Fibroblast of peridontal ligament (primary cell): ENCODE results near the gene BSCL2.
A peak's percentile ranks its signal among the peaks of the same experiment; 100 is the strongest.
"Not testable (repeated sequence)": the region's sequence is repeated elsewhere in the genome, so short reads cannot be mapped to it uniquely, and the experiment has no call there.

Experiments used
- DNase-seq: peaks from one replicate; pipeline ENCODE4 v3.0.0-alpha.2; 2010; ENCODE audit errors: extremely low read depth

BSCL2 gene

DNA sequence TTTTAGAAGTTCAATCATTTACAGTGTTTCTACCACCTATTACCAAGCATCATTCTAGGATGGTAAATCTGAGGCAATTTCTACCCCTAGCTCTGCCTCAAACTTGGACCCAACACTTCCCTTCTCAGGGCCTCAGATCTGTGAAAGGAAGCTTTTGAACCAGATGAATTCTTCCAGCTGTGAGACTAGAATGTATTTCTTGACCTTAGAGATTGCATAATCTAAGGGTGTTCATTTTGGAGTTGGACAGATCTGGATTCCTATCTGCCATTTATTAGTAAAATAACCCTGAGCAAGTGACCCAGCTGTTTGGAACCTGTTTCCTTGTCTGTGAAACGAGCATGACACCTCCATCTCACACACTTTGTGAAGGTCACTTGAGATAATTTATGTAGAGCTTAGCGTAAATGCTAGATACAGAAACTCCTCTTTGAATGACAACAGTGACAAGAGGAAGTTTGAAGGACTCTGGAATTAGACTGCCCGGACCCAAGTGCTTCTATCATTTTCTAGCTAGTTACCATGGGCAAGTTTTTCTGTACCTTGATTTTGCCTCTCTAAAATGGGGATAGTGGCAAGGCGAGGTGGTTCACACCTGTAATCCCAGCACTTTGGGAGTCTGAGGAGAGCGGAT lies 50.3 kb downstream of the BSCL2 start:
- no peak for DNase-seq

DNA sequence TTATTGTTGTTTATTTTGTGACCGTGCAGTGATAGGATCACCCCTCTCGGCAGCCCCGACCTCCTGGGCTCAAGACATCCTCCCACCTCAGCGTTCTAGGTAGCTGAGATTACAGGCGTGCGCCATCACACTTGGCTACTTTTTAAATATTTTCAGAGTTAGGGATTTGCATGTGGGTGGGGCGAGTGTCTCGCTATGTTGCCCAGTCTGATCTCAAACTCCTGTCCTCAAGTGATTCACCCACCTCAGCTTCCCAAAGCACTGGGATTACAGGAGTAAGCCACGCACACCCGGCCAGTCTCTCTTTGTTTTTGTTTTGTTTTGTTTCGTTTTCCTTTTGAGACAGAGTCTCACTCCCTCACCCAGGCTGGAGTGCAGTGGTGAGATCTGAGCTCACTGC lies 52.9 kb downstream of the BSCL2 start:
- no peak for DNase-seq

DNA sequence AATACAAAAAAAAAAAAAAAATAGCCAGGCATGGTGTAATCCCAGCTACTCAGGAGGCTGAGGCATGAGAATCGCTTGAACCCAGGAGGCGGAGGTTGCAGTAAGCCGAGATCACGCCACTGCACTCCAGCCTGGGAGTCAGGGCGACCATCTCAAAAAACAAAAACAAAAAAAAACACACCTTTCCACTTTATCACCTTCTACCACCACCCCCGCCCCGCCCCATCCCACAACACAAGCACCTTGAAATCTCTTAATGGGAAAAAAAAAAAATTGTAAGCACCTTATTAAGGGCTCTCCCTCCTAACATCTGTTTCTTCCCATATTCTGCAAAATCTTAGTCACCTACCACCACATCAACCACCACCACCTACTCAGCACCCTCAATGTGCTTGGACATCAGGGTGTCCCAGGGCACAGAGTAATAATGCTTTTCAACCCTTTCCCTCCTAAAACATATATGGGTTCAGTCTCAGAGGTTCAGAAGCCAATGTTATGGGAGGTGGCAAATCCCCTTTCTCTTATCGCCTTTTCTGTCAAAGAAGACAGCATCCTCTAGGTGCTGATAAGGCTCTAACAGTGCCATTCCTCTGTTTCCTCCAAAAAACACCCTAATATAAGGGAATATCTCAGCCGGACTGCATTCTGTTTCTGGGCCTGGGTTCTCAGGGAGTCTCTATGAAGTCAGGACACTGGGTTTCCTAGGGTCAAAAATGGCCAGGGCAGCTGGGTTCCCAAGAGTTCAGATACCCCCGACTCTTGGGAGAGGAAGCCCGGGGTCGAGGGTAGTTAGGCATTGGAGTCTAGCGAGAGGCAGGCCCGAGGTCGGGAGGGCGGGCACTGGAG lies 54.8 kb downstream of the BSCL2 start:
- peak; percentile 7 for DNase-seq

DNA sequence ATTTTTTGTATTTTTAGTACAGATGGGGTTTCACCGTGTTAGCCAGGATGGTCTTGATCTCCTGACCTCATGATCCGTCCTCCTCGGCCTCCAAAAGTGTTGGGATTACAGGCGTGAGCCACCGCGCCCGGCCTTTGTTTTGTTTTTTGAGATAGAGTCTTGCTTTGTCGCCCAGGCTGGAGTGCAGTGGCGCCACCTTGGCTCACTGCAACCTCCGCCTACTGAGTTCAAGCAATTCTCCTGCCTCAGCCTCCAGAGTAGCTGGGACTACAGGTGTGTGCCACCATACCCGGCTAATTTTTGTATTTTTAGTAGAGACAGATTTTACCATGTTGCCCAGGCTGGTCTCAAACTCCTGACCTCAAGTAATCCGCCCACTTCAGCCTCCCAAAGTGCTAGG lies 56.9 kb downstream of the BSCL2 start:
- DNase-seq, result not testable (repeated sequence)

DNA sequence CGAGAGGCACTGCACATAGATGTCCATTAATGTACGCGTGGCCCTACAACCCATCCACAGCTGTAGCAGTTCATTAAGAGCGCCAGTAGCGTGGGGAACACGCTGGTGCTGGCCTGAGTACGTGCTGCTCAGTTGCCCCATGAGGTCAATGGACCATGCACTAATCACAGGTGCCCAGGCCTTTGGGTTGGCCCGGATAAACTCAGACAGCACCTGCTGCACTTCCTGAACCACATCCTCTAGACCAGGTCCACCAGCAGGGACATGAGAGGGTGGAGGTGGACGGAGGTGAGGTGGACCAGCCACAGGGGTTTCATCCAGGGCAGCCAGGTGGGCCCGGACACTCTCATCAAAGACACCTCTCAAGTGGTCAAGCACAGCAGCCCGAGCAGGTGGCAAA lies 57.7 kb downstream of the BSCL2 start:
- no peak for DNase-seq

DNA sequence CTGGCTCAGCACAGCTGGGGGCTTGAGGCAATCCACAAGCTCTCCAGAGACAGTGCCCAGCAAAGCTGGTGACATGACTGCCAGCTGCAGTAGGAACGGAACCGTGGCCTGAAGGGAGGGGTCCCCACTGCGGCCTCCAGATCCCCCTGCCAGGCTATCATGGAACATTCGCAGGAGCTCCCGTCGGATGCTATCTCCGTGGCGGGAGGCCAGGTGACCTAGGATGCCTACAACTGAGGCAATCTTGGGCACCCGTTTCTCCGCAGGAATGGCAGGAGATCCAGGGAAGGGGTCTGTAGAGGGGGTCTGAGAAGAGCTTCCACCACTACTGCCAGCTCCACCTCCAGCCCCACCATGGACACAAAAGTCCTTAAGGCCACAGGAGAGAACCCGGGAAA lies 58.3 kb downstream of the BSCL2 start:
- DNase-seq, result no peak

DNA sequence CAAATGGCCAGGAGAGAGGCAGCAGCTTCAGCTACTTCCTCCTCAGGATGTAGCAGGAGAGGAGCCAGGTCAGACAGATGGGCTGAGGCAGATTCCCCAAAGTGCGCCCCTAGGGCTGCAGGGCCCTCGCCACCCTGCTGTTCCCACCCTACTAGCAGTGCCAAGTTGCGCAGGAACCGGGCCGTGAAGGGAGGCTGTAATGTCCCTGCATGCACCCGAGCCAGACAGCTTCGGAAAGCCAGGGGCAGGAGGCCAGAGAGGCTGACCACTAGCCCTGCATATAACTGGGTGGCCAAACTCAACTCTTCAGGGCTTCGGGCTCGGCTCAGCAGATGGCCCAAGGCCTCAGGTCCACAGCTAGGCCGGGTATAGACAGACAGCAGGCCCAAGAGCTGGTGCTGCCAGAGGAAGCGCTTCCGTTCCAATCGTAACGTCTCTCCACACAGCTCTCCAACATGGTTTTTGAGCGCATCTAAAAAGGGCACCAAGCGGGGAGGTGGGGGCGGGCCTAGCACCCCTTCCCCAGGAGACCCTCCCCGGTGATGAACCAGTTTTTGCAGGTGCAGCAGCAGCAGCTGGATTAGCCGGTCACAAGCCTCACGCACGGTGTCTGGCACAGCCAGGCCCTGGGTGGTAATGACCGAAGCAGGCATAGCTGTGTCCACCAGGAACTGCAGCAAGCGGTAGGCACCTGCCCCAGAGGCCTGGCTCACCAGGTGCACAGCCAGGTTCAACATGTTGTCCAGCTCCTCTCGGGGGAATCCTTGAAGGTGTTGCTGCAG lies 58.8 kb downstream of the BSCL2 start:
- no peak for DNase-seq

DNA sequence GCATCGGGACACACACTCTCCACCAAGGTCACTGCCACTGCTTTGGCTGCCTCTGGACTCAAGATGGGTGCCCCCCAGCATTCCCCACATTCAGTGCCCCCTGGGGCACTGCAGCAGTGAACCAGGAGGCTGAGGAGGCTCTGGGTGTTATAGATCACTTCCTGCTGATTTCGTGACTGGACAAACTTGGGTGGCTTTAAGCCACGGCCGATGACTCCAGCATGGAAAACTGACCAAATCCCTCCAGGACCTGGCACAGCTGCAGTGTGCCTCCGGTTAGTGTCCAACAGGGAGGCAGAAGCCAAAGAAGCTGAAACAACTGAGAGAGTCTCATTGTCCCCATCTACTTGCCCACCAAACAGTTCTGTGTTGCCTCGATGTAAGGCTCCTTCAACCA lies 59.6 kb downstream of the BSCL2 start:
- no peak for DNase-seq

DNA sequence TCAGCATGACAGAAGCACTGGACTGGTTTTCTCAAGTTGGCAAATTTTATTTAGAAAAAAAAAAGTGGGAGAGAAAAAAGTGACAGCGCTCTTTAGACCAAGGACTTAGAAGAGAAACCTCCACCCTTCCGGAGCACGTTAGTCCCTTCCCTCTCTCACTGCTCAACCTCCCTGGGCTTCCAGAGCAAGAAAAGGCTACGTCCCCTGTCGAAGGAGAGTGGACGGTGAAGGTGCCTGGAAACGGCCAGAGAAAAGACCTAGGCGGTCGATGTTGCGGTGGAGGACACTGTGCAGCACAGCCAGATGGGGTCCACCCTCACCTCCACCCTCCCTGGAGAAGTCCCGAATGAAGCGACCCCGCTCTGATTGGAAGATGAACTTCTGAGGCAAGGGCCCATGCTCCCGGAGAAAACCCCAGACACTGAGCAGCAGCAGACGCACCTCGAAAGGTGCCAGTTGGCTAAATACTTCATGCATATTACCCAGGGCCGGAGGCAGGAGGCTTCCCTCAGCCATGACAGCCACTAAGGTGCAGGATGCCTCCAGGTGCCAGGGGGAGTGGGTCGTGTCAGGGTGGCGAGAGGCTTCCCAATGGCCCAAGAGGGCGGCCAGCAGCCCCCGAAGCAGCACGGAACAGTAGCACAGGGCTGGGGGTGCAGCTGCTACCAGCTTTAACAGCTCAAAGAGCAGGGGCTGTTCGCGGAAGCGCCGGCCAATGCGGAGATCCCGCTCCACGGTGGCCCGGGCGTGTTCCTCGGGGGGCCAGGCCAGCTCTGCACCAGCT lies 60.2 kb downstream of the BSCL2 start:
- no peak for DNase-seq

DNA sequence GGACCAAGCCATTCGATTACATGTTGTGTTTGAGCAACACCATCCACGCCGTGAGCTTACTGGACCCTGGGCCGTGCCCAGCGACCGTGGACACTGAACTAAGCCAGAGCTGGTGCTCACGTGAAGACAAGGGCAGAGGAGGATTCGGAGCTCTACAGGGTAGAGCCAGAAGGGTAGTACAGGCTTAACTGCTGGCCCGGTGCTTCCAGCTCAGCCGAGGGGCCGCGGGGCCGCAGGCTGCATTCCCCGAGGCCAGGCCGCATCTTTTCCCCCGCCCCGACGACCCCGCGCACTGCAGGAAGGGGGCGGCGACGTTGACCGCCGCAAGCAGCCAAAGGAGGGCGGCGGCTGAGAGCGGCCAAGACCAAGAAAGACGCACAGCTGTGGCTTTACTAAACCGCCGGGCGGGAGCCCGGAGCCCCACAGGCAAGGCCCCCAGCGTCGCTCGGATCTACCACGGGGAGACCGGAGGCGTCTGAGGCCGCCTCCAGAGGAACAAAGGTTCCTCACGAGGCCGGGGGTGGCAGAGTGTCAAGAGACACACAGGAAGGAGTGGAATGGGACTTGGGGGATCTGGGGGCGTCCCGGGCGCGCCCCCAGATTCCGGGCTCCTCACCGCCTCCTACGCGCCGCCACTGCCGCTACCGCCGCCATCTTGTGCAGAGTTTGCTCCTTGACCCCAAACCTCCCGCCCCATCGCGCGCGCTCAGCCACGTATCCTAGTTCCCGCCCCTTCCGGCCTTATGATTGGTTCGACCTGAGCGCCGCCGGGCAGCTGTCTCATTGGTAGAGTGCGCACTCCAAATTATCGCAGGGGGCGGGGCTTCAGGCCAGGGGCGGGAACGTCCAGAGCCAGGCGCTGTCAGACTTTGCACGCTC lies 61.0 kb downstream of the BSCL2 start, which contains the start of gene GANAB:
Gene GANAB, minus strand, starts transcription at position 668 of the 879 bp plus-strand sequence. Its CDS starts 14 bp downstream, at position 654.
- peak; percentile 95 for DNase-seq

DNA sequence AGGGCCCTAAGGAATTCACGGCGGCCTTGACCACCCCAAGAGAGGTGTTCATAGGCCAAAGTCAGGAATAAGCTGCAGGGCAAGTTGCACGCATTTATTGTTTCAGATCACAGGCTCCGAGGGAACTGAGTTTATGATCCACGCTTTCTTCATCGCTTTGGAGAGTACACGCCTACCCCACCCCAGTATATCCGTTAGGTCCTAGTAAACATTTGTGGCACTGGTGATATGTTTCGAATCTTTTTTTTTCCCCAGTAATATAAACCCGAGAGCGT lies 61.6 kb downstream of the BSCL2 start:
- no peak for DNase-seq

DNA sequence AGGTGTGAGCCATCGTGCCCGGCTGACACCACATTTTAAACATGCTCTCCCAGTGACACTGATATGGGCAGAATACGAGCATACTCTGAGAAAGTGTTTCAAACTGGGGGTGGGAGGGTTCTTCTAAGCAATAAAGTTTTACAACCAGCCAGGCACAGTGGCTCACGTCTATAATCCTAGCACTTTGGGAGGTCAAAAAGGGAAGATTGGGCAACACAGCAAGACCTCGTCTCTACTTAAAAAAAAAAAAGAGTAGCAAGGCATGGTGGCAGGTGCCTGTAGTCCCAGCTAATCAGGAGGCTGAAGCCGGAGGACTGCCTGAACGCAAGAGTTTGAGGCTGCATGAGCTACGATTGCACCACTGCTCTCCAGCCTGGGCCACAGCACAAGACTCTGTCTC lies 63.0 kb downstream of the BSCL2 start:
- DNase-seq, result no peak
